GM19035 (cell line): ENCODE measurements around the gene ARL15.
A peak's percentile ranks its signal among the peaks of the same experiment; 100 is the strongest.

Source experiments
- ATAC-seq: cut with Tn5 transposase; IDR thresholded peaks from one replicate; pipeline ENCODE4 v1.9.1; 2021; ENCODE audit not compliant: unreplicated experiment

Gene ARL15

GRCh38 chr5:54254482-54255198 lies 55.7 kb downstream of the ARL15 start:
- no peak for ATAC-seq

DNA sequence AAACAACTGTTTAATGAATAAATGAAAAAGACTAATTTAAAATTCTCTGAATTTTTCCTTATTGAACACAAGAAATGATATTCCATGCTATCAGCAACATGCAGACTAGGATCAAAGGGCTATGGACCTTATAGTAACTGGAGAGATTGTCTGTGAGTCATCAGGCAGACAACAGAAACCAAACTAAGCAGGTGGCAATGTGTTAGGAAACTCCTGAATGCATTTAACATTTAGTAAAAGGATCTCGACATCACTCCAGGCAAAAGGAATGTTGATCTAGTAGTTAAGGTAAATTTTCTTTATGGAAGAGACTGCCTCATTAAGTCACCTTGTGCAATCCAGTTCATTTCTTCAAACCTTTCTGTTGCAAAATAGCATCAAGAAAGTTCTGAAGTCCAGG lies 58.4 kb downstream of the ARL15 start:
- no peak for ATAC-seq

DNA sequence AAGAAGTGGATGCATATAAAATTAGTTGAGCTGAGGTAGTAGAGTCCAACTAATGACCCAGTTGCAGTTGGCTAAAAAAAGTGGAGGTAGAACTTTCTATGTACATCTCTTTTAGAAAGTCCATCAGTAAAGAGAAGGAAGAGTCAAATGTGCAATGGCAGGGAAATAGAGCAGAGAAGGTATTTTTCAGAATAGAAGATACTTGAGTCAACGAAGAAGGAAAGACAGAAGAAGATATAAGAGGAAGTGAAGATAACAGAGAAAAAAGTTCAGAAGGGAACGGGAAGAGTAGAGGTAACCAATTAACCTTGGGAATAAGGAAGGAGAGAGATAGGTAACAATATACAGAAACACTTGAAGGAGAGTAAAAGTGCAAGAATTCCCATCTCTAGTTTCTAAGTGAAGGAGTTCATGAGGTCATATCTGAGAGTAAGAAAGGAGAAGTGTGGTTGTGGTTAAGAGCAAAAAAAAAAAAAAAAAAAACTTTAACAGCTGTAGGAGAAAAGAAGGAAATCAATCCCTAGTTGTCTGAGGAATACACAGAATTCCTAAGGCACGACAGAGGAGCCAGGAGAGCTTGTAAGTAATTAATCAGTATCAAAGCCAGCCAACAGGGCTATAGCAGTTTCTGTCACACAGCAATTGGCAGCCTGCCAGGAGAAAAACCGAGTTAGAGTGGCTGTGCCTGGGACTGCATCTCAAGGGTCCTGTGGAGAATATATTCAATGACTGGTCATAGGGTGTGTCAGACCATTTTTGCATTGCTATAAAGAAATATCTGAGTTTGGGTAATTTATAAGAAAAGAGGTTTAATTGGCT lies 61.0 kb downstream of the ARL15 start:
- ATAC-seq: no peak

- ATAC-seq: no peak
Observed at GRCh38 chr5:54247226-54247625, 63.1 kb downstream of the ARL15 start.

GRCh38 chr5:54243483-54244080 lies 66.8 kb downstream of the ARL15 start:
- peak; percentile 65 for ATAC-seq

GRCh38 chr5:54242297-54242696 lies 68.1 kb downstream of the ARL15 start:
- ATAC-seq: no peak

DNA sequence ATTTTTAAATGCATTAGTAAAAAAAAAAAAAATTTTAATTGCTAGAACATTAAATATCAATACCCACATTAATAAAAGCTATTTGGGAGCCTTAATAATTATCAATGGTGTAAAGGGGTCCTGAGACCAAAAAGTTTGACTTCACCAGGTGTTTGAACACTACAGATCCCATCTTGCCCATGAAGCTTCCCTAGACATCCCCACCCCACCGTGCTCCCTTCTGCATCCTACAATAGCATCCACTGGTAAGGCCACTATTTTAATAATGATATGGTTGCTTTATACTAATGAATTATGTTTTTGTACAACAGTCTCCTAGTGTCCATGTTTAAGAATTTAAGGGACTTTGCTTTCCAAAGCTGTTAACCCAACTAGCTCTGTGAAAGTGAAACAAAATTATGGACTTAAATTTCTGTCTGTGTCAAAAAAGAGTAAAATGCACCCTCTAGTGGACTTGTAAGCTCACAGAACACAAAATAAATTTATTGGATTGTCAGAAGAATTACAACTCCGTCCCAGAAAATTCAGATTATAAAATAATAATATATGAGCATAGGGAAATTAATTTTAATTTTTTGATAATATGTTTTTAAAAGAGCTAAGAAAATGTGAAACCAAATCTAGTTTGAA lies 76.0 kb downstream of the ARL15 start:
- ATAC-seq: no peak

- no peak for ATAC-seq
Observed at GRCh38 chr5:54230936-54231685, 79.3 kb downstream of the ARL15 start.

DNA sequence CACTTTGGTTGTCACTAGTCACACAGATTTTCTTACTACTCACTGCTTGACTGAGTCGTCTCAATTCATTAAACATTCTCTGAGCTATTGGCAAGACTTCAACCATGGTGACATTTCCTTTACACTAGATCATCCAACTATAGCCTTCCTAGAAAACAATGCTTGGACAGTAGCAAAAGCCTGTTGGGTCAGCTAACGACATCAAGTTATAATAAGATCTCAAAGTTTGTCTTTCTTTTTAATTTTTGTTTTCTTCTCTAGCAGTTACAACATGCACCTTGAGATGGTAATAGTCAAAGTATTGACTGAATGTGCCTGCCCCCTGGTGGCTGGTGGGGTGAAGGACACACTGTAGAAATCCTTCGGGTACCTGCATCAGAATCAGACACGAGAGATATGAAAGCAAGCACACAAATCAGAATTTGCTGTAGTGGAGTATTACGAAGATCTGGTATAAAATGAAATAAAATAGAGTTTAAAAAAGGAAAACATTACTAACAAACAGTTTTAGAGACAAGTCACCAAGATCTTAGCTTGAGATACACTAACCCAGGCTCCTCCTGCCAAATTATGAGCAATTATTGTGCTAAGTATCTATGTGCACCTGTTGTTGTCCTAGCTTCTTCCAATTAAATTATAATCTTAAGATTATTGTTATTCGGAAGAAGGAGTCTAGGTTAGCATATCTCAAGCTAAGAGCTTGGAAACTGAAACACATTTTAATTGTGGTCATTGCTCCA lies 81.2 kb downstream of the ARL15 start:
- ATAC-seq: peak; percentile 96

DNA sequence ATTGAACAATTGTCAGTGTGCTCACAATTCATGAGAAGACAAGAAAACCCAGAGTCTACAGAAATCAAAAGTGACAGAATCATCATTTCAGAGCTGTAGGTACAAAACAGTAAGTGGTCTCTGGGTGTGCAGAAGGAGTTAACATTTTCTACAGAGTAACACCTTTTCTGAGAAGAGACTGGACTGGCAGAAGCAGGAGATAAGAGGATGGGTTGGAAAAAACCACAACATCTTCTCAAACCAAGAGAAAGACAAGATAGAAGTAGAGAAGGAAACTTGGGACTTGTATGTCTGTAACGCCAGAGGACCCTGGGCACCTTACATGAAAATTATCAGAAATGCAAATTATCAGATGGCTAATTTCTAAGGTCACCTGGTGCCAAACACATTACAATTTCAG lies 82.6 kb downstream of the ARL15 start:
- no peak for ATAC-seq

GRCh38 chr5:54227109-54227508 lies 83.3 kb downstream of the ARL15 start:
- no peak for ATAC-seq

DNA sequence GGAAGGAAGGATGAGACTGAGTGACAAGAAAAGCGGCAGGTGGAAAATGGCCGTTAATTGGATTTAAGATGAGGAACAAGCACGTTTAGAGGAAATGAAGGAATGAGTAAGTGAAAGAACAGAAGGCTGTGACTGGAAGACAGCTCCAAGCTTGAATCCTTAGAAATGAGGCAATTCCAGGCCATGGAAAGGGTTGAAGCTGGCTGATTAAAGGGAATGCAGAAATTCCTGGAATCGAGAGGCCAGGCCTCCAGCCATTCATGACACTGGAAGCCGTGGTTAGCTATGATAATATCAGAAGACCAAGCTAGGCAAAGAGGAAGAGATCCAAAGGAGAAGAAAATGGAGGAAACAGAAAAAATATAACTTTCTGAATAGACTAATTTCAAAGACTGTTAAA lies 84.2 kb downstream of the ARL15 start:
- ATAC-seq: no peak

- ATAC-seq: no peak
Observed at GRCh38 chr5:54224103-54224826, 86.1 kb downstream of the ARL15 start.

DNA sequence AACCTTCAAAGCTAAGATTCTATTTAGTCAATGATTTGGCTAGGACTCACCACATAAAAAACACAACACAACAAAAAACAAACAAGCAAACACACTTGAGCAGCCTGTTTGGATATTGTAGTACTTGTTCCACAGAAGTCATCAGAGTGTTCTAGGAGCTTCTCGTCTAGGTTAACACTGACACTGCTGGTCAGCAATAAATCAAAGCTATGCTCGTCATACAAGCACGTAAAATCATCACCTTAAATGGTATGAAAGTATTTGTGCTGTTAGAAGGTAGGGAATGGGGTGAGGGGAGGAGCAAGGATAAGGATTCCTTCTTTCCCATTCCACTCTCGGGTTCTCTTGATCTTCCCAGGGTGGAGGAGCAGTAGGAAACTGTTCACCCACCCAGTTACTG lies 88.0 kb downstream of the ARL15 start:
- ATAC-seq: no peak

- ATAC-seq: no peak
Observed at GRCh38 chr5:54221135-54221534, 89.2 kb downstream of the ARL15 start.

DNA sequence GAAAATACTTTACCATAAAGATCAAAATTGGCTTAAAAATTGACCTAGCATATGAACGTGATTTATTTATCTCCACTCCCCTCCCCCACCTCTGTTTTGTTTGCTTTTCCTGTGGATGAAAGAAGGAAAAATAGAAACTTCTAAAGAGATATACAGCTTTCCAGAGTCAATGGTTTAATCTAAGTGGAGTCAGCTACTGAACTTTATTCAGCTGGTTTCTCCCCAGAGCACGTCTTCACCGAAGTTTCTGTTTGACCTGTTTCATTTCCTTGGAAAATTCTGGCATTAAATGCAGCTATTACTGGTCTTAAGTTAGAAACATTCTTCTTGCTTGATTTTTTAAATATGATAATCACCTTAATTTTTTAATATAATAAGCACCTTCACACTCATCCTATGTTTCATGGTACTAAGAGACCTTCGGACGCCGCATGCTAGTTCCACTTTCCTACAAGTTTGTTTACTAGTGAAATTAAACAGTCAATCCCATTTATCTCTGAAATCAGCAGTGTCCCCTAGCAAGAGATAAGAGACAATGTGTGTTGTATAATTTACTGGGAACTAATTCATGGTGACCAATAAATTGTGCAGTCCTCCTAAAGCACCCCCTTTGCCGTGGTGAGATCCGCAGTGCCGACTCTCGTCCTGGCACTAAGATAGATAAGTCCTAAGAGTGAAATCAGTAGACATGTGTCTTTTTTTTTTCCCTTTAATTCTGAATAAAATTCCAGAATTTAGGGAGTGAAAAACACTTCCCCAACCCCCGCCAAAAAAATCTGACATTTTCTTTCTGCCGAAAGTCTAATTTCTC lies 89.9 kb downstream of the ARL15 start:
- no peak for ATAC-seq

- peak; percentile 59 for ATAC-seq
Observed at GRCh38 chr5:54217826-54218503, 92.4 kb downstream of the ARL15 start.

DNA sequence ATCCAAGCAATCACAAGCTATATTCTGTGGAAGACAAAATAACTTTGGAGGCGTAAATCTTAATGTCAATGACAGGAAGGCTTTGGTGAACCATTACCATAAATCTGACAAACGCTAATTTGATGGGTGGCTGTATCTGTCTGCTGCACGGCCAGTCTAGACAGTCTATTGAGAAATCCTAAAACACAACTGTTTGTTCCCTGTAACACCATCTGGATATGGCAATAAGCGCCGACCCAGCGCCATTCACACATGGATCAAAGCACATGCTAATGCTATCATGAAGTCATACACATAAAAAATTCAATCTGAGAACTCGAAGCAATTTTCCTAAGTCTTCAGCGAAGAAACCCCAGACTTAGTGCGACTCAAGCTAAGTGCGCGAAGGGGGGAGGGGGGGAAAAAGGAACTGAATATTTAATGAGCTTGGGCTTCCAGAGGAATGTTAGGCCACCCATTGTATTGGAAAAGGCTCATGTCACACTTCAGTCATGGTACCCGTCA lies 95.1 kb downstream of the ARL15 start:
- no peak for ATAC-seq
